Brain microvascular endothelial cell (primary cell): ENCODE data around the gene TMEM185B.
A peak's percentile ranks its signal among the peaks of the same experiment; 100 is the strongest.
"Not testable (repeated sequence)": the region's sequence is repeated elsewhere in the genome, so short reads cannot be mapped to it uniquely, and the experiment has no call there.

ENCODE experiments used
- DNase-seq: peaks from one replicate; pipeline ENCODE4 v3.0.0-alpha.2; 2020
- H3K27ac ChIP-seq: fragments of 250-450 bp; sonication (Bioruptor Pico); 2 replicates; pipeline ENCODE4 v1.5.1; 2020; ENCODE audit warnings: mild to moderate bottlenecking, moderate library complexity
- H3K27me3 ChIP-seq: fragments of 250-450 bp; sonication (Bioruptor Pico); replicated peaks from 2 replicates; pipeline ENCODE4 v1.5.1; 2020; ENCODE audit warnings: mild to moderate bottlenecking
- H3K36me3 ChIP-seq: fragments of 250-450 bp; sonication (Bioruptor Pico); replicated peaks from 2 replicates; pipeline ENCODE4 v1.5.1; 2020; ENCODE audit warnings: mild to moderate bottlenecking
- H3K4me3 ChIP-seq: 2 replicates; pipeline ENCODE4 v1.5.1; 2011; ENCODE audit warnings: low read depth, mild to moderate bottlenecking, control low read depth, low read length, moderate library complexity
- CTCF ChIP-seq: IDR thresholded peaks from 2 replicates; pipeline ENCODE4 v1.5.1; 2011; ENCODE audit warnings: low read depth, mild to moderate bottlenecking, moderate library complexity, low read length, control low read depth, inconsistent platforms; ENCODE audit errors: missing control alignments
- in situ Hi-C: cut with HindIII; loops from 2 replicates; pipeline ENCODE4 v1.10.0; 2017; ENCODE audit warnings: low sequenced_read_pairs, low pct_ligation_motif_present

TMEM185B gene

GRCh38 chr2:120206022-120206581 is 17.1 kb downstream of the TMEM185B start:
- no peaks in the 10 kb centered on the region for H3K36me3 ChIP-seq
- peak; percentile 68 for TF ChIP-seq CTCF
- no peak overlapping the region for H3K27ac ChIP-seq
- no peak overlapping the region for H3K4me3 ChIP-seq
- in situ Hi-C loops: no loop called here
- H3K27me3 ChIP-seq: no peaks in the 10 kb centered on the region
- no peak for DNase-seq

DNA sequence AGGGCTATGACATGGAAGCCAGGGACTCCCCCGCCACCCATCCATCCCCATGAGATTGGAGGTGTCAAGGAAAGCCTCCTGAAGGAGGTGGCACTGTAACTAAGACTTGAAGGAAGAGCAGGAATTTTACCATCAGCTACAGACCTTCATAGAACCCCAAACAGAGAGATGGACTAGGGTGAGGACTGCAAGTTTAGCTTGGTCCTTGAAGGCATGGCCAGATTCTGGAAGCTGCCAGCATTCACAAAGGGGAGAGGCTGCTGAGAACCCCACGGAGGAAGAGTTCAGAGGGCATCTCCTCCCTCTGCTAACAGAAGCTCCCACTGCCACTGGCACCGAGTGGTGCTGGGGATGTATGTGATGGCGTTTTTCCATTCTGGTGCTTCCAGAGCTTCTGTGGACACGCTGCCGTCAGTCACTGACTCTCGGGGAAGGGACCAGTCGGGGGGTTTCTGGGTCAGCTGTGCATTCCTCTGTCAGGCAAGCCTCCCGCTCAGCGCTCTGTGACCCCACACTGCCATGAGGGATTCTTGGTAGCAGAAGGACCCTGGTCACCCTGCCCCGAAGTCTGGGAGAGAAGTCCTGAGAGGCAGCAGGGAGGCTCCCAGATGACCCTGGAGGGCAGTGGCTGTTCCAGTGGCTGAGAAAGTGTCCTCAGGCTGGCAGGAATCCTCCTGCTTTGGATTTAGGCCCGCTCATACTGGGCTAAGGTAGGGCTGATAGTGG is 18.1 kb downstream of the TMEM185B start:
- DNase-seq: no peak
- Histone ChIP-seq H3K36me3 (no peaks in the 10 kb centered on the region), H3K27ac (no peak overlapping the region), H3K4me3 (no peak overlapping the region), H3K27me3 (no peaks in the 10 kb centered on the region)
- no peak for TF ChIP-seq CTCF
- in situ Hi-C loops: no loop called here

DNA sequence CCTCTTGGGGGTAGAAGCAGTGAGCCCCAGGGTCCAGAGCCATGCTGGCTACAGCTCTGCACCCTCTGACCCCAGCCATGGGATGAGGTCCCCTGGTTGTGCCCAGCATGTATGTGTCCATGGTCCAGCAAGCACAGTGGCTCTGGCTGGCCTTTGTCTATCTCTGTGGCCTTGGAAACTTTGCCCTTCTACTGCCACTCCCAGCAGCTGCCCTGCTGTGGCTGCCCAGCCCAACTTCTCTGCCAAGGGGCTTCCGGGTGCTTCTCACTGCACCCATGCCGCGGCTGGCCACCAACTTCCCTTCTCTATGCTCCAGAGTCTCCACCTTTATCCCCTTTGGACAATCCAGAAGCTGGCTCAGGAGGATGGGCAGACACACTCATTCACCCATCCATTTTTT is 18.8 kb downstream of the TMEM185B start:
- Histone ChIP-seq H3K27ac (no peak overlapping the region), H3K27me3 (no peaks in the 10 kb centered on the region), H3K4me3 (no peak overlapping the region), H3K36me3 (no peaks in the 10 kb centered on the region)
- in situ Hi-C loops: no loop called here
- no peak for DNase-seq
- TF ChIP-seq CTCF: no peak

DNA sequence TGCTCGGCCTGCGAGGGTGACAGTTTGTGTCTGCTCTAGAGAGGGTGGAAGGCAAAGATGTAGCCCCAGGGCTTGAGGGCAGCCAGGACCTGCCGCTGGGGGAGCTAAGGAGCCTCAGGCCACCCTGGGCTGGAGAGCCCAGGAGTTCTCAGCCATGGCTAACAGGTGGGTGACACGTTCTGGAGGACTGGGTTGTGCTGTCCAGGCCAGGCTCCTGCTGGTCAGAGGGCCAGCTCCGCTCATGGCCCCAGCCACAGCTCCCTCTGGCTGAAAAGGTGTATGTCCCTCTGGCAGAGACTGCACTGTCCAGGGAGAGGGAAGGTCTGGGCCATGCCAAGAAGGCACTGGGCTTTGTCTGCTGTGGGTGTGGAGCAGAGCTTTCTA is 19.2 kb downstream of the TMEM185B start:
- no peak for DNase-seq
- H3K36me3 ChIP-seq: no peaks in the 10 kb centered on the region
- in situ Hi-C loops: no loop called here
- H3K27me3 ChIP-seq: no peaks in the 10 kb centered on the region
- H3K27ac ChIP-seq: no peak overlapping the region
- peak; percentile 49 for TF ChIP-seq CTCF
- no peak overlapping the region for H3K4me3 ChIP-seq

DNA sequence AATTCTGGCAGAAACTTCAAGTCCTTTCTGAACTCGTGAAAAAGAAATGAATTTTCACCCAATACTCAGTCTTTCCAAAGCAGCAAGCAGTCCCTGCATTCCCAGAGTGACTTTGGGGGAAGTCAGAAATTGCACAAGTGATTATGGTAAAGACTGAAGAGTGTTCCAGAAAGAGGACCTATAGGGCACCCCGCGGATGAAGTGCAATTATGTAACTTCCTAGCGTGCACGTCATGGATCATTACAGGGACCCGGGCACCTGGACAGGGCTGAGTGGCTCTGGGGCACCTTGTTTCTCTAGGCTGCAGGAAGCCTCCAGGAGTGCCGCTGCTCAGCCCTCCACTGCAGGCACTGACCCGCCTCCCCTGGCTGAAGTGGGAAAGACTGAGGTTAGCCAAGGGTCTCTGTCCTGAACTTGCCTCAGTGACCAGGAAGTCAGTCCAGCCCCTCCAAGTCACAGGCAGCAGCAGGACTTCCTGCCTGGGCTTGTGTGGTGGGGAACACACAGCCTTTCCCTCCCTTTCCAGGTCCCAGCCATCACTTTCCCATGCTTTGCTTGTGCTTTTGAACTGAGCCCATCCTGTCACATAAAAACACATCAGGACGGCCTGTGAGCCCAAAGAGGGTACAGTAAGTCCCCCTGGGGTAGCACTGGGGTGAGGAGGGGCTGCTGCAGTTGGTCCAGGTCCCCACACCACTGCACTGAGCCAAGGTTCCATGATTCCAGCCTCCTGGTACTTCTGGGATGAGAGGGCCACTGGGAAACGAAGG is 19.8 kb downstream of the TMEM185B start:
- no peak for DNase-seq
- Histone ChIP-seq H3K36me3 (no peaks in the 10 kb centered on the region), H3K27me3 (no peaks in the 10 kb centered on the region), H3K27ac (no peak overlapping the region), H3K4me3 (no peak overlapping the region)
- in situ Hi-C loops: no loop called here
- TF ChIP-seq CTCF: no peak

- H3K27me3 ChIP-seq, in situ Hi-C loops, H3K36me3 ChIP-seq, H3K4me3 ChIP-seq, H3K27ac ChIP-seq, DNase-seq: not testable (repeated sequence)
These were observed 23.3 kb downstream of the TMEM185B start for GRCh38 chr2:120199817-120200459.
